Bronchial epithelial cell (primary cell): ENCODE data around the gene ZNF48. TPM values are rescaled to one million over a fixed set of nuclear protein-coding genes. Genes with fewer than 3 reads are reported as not detected.

Experiments used
- DNase-seq: peaks from one replicate; pipeline ENCODE4 v3.0.0-alpha.2; 2010; ENCODE audit warnings: low read depth
- FAIRE-seq: peaks from 2 replicates; lab custom pipeline; 2011; peaks lifted over from hg19 to GRCh38; lab: Jason Lieb, UNC
- H3K27me3 ChIP-seq: 2 replicates; pipeline ENCODE4 v1.5.1; 2011; ENCODE audit warnings: low read length; ENCODE audit not compliant: control insufficient read depth, insufficient read depth
- H3K36me3 ChIP-seq: 2 replicates; pipeline ENCODE4 v1.5.1; 2011; ENCODE audit warnings: low read length; ENCODE audit not compliant: control insufficient read depth, insufficient read depth
- H3K4me3 ChIP-seq: 2 replicates; pipeline ENCODE4 v1.5.1; 2011; ENCODE audit warnings: mild to moderate bottlenecking, low read depth, low read length, control low read depth
- CTCF ChIP-seq: IDR thresholded peaks from 2 replicates; pipeline ENCODE4 v1.5.1; 2011; ENCODE audit warnings: mild to moderate bottlenecking, moderate library complexity, low read length, control low read depth, inconsistent platforms; ENCODE audit not compliant: insufficient read depth, severe bottlenecking
- total RNA-seq: library from RNA; depleted of rRNA; stranded (reverse); fragments of >200 nt; gene quantifications from 2 replicates; pipeline ENCODE4 v1.2.1, GENCODE V29; 2014

The ZNF48 gene
- total RNA-seq, 1 donor from 2014 or later = 12.9 TPM

GRCh38 chr16:30397056-30397455 is 1.8 kb downstream of the ZNF48 start:
- TF ChIP-seq CTCF = no peak
- H3K27me3 ChIP-seq = no peaks in the 10 kb centered on the region
- H3K4me3 ChIP-seq = no peak overlapping the region
- no peak for DNase-seq
- H3K36me3 ChIP-seq = peaks cover 3% of the 10 kb centered on the region
- no peak for FAIRE-seq

- TF ChIP-seq CTCF = no peak
Measured at GRCh38 chr16:30397776-30398660, 2.8 kb downstream of the ZNF48 start.

GRCh38 chr16:30398661-30399434 is 3.6 kb downstream of the ZNF48 start:
- Histone ChIP-seq H3K27me3 (no peaks in the 10 kb centered on the region), H3K36me3 (peaks cover 3% of the 10 kb centered on the region), H3K4me3 (no peak overlapping the region)
- TF ChIP-seq CTCF = no peak
- DNase-seq (no peak), FAIRE-seq (no peak)

More at GRCh38 chr16:30397776-30398660, 2.8 kb downstream of the ZNF48 start:
- H3K4me3 ChIP-seq = no peak overlapping the region
- no peak for DNase-seq
- peaks cover 3% of the 10 kb centered on the region for H3K36me3 ChIP-seq
- FAIRE-seq = no peak
- no peaks in the 10 kb centered on the region for H3K27me3 ChIP-seq

- DNase-seq (no peak), FAIRE-seq (no peak)
- TF ChIP-seq CTCF = no peak
- Histone ChIP-seq H3K36me3 (peaks cover 3% of the 10 kb centered on the region), H3K27me3 (no peaks in the 10 kb centered on the region), H3K4me3 (peak overlapping the region; percentile 73)
Measured at GRCh38 chr16:30399435-30400186, 4.4 kb downstream of the ZNF48 start.

GRCh38 chr16:30401768-30402425 is 6.7 kb downstream of the ZNF48 start:
- DNase-seq = no peak
- no peak overlapping the region for H3K4me3 ChIP-seq
- H3K36me3 ChIP-seq = peaks cover 3% of the 10 kb centered on the region
- no peak for FAIRE-seq
- no peak for TF ChIP-seq CTCF
- H3K27me3 ChIP-seq = no peaks in the 10 kb centered on the region
